UCSD-AML1 (cell line): Measurements from ENCODE around the gene CRYL1.
"Not testable (repeated sequence)": the region's sequence is repeated elsewhere in the genome, so short reads cannot be mapped to it uniquely, and the experiment has no call there.

Source experiments
- DNase-seq: peaks from one replicate; lab custom pipeline; 2025; ENCODE audit not compliant: unreplicated experiment; lab: John Stamatoyannopoulos, UW

The CRYL1 gene

GRCh38 chr13:20460761-20461160 lies 64.9 kb downstream of the CRYL1 start:
- no peak for DNase-seq

GRCh38 chr13:20457670-20458069 lies 68.0 kb downstream of the CRYL1 start:
- DNase-seq = no peak

GRCh38 chr13:20456737-20457136 lies 68.9 kb downstream of the CRYL1 start:
- no peak for DNase-seq

- no peak for DNase-seq
Observed at GRCh38 chr13:20451397-20451796, 74.3 kb downstream of the CRYL1 start.

- no peak for DNase-seq
Observed at GRCh38 chr13:20448470-20448869, 77.2 kb downstream of the CRYL1 start.

GRCh38 chr13:20446900-20447299 lies 78.8 kb downstream of the CRYL1 start:
- DNase-seq = no peak

- no peak for DNase-seq
Observed at GRCh38 chr13:20446405-20446804, 79.3 kb downstream of the CRYL1 start.

- no peak for DNase-seq
Observed at GRCh38 chr13:20442798-20443381, 82.8 kb downstream of the CRYL1 start.

- no peak for DNase-seq
Observed at GRCh38 chr13:20442375-20442774, 83.3 kb downstream of the CRYL1 start.

GRCh38 chr13:20441879-20442278 lies 83.8 kb downstream of the CRYL1 start:
- no peak for DNase-seq

GRCh38 chr13:20441056-20441455 lies 84.6 kb downstream of the CRYL1 start:
- DNase-seq = no peak

- no peak for DNase-seq
Observed at GRCh38 chr13:20439261-20439660, 86.4 kb downstream of the CRYL1 start.

- DNase-seq = no peak
Observed at GRCh38 chr13:20438801-20439200, 86.9 kb downstream of the CRYL1 start.

GRCh38 chr13:20436505-20436904 lies 89.2 kb downstream of the CRYL1 start:
- no peak for DNase-seq

GRCh38 chr13:20435616-20436368 lies 89.9 kb downstream of the CRYL1 start:
- DNase-seq = no peak

GRCh38 chr13:20434210-20434609 lies 91.4 kb downstream of the CRYL1 start:
- DNase-seq = not testable (repeated sequence)

- no peak for DNase-seq
Observed at GRCh38 chr13:20431687-20432384, 93.8 kb downstream of the CRYL1 start.

- no peak for DNase-seq
Observed at GRCh38 chr13:20431080-20431479, 94.6 kb downstream of the CRYL1 start.

- no peak for DNase-seq
Observed at GRCh38 chr13:20430296-20430695, 95.4 kb downstream of the CRYL1 start.

- no peak for DNase-seq
Observed at GRCh38 chr13:20429682-20430081, 96.0 kb downstream of the CRYL1 start.

- DNase-seq = no peak
Observed at GRCh38 chr13:20428666-20429644, 96.7 kb downstream of the CRYL1 start.
